Esophagus squamous epithelium (tissue), 4 donors: Measurements from ENCODE around the gene OR51D1.

Experiments
- CTCF ChIP-seq, 6 experiments: fragments of 450-650 bp in 4 of 6; fragments of 200-600 bp in 2 of 6; sonication (generic) in 2 of 6; IDR thresholded peaks; one replicate each; pipeline ENCODE4 v1.5.1; 2016 to 2019; ENCODE audit warnings: antibody characterized with exemption in 6 of 6, mild to moderate bottlenecking in 4 of 6, moderate library complexity in 4 of 6
- POLR2A ChIP-seq, 4 donors: fragments of 450-650 bp; IDR thresholded peaks; one replicate each; pipeline ENCODE4 v1.6.1; 2017; ENCODE audit warnings: antibody characterized with exemption in 4 of 4, mild to moderate bottlenecking in 4 of 4, moderate library complexity in 3 of 4

DNA sequence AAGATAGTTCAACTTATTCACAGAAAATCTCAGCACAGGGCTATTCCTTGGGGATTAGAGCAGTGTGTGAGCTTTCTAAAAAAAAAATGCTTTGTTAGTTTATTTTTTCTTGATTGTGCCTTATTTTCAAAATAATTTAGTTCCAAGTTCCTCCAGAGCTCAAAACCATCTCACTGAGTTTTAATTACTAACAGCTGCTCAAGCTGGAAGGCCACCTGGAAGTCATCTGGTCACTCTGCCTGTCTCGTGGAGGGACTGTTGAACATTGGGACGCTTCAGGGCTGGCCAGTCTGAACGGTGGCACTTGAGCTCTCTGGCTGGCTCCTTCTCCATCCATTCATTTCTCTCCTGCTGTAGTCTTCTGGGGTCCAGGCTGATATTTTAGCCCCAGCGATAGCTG lies 10.5 kb downstream of the OR51D1 start:
- TF ChIP-seq CTCF (IDR thresholded peaks at IDR 0.05) (no peak), POLR2A (IDR thresholded peaks at IDR 0.05) (no peak)
